Stimulated activated CD8-positive, alpha-beta memory T cell treated with anti-CD3 and anti-CD28 coated beads, Interleukin-12 subunit alpha, Interleukin-12 subunit beta, amount 100 ng/mL, for 1 hour (primary cell): Measurements from ENCODE around the gene ULBP1.
"Not testable (repeated sequence)": the region's sequence is repeated elsewhere in the genome, so short reads cannot be mapped to it uniquely, and the experiment has no call there.

ENCODE experiments used
- DNase-seq: peaks from one replicate; pipeline ENCODE4 v3.0.0-alpha.2; 2020; ENCODE audit warnings: low read depth

ULBP1 gene

DNA sequence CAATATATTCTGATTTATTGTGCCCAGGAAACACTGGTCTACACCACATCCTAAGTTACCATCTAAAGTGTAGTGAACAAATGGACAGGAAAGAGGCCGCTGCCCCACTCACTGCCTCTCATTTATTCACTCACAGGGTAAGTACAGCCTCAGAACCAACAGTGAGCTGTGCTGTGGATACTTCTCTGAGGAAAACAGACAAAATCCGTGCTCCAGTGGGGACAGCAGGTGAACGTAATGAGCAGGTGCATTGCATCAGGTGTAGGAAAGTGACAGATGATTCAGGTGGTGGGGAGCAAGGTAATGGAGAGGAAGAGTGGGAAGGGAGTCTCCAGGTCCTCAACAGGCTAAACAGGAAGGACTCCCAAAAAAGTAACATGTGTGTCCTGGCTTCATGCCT is 30.3 kb upstream of the ULBP1 start:
- no peak for DNase-seq

DNA sequence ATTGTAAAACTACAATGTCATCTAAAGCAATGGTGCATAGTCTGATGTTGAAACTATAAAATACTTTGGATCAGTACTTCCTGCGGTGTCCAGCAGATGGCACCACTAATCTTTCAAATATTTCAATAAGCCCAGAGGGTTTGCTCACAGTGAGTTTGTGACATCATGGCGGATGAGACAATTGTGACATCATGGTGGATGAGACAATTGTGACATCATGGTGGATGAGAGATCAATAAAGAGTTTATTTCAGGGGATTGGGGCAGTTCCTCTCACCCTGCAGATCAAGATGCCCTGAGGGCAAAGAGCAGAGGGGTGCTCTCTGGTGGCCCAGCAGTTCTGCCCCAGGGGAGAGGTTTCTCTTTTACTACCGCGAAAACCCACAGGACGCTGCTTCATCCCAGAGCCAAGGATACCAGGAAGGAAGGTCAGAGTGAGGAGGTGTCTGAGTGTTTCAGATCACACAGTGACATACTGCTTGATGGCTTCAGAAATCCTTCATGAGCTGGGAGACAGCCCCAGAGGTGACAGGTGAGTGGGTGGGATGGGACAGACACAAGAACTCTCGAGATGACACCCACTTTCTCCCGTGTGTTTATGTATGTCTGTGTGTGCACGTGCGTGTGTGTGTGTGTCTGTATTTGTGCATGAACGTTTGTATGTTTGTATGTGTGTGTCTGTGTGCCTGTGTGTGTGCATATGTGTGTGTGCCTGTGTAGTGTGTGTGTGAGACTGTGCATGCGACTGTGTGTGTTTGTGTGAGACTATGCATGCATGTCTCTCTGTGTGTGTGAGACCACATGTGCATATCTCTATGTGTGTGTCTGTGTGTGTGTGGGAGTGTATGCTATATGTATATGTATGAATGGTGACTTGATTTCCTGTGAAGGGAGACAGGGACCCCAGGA is 29.2 kb upstream of the ULBP1 start:
- peak; percentile 63 for DNase-seq

- no peak for DNase-seq
These were observed 28.5 kb upstream of the ULBP1 start for GRCh38 chr6:149935246-149935645.

DNA sequence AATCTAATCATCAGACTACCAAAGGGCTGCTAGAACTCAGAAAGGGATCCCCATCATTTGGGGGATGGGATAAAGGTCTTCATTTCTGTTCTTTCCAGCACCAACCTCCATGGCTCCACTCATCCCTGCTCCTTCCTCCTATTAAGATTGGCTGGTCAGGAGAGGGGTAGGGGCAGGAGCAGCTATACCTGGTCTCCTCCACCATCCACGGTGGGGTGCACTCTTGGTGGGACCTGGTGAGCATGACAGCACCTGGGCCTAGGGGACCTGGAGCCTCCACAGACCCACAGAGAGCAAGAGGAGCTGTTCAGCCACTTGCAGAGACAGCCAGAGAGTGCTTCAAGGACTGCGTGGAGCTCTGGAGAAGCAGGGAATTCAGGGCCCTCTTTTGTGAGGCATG is 28.1 kb upstream of the ULBP1 start:
- no peak for DNase-seq

- no peak for DNase-seq
These were observed 27.0 kb upstream of the ULBP1 start for GRCh38 chr6:149936743-149937142.

DNA sequence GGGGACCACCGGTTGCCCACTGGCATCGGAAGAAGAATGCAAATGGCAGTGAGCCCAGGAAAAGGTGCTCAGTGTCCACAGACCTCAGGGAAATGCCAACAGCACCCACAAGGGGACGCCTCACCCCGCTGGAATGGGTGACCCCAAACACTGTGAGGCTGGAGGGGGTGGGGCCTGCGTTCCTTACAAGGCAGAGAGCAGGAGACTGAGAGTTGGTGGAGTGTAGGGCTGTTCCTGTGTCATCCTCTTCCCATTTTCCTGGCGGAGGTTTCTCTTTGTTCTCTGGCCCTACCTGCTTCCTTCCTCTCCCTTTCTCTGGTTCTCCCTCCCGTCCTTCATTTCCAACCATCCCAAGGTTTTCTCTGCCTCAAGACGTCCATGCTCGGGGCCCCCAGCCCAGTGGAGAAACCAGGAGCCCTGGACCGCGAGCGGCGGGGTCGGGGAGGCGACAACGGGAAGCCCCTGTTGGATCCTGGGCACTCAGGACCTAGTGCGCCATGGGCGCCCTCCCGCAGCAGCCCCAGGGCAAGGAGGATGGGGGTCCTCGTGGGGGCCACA is 25.7 kb upstream of the ULBP1 start:
- not testable (repeated sequence) for DNase-seq

GRCh38 chr6:149938571-149939355 is 25.0 kb upstream of the ULBP1 start:
- DNase-seq = no peak

GRCh38 chr6:149939356-149939648 is 24.4 kb upstream of the ULBP1 start:
- no peak for DNase-seq

- no peak for DNase-seq
These were observed 23.7 kb upstream of the ULBP1 start for GRCh38 chr6:149939909-149940671.

- DNase-seq = no peak
These were observed 23.1 kb upstream of the ULBP1 start for GRCh38 chr6:149940672-149940982.

- DNase-seq = peak; percentile 85
These were observed 21.9 kb upstream of the ULBP1 start, which contains the start of gene ULBP2 for GRCh38 chr6:149941583-149942460. ULBP2 (plus strand) TSS chr6:149942014; CDS start chr6:149942073, 59 bp downstream.

DNA sequence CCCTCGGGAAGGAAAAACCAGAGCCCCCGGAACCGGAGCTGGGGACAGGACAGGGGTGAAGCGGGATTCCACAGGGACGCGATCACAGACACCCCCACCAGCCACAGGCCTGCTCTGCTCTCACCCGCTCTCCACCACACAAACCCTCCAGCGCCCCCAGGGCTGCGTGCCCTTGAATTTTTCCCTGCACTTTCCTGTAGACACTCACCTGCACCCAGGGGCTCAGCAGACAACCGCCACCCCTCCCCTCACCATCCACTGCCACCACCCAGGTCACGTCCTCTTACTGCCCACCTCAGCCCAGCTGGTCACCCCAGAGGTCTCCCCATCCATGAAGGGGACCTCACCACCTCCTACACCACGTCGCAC is 21.3 kb upstream of the ULBP1 start:
- no peak for DNase-seq

GRCh38 chr6:149943321-149943720 is 20.4 kb upstream of the ULBP1 start:
- not testable (repeated sequence) for DNase-seq

GRCh38 chr6:149945276-149945675 is 18.5 kb upstream of the ULBP1 start:
- DNase-seq = not testable (repeated sequence)

- DNase-seq = not testable (repeated sequence)
These were observed 17.1 kb upstream of the ULBP1 start for GRCh38 chr6:149946631-149947030.

- DNase-seq = not testable (repeated sequence)
These were observed 16.2 kb upstream of the ULBP1 start for GRCh38 chr6:149947533-149947932.

DNA sequence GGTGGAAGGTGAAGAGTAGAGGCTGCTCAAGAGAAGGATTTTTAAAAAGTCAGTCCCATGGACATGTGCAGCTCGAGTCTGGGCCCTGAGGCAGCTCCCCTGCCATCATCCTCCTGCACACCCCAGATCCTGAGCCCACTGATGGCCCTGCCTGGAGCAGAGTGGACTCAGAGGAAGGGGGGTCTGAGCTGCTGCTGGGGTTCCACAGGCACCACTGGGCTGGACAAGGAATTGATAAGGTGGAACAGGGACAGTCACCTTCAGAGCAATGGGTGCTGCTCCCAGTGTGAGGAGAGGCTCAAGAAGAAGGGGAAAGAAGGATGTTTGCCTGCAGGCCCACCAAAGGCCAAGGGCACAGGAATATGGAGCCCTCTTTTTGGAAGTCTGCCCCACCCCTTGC is 15.7 kb upstream of the ULBP1 start:
- DNase-seq = no peak

GRCh38 chr6:149948616-149949015 is 15.1 kb upstream of the ULBP1 start:
- DNase-seq = no peak

DNA sequence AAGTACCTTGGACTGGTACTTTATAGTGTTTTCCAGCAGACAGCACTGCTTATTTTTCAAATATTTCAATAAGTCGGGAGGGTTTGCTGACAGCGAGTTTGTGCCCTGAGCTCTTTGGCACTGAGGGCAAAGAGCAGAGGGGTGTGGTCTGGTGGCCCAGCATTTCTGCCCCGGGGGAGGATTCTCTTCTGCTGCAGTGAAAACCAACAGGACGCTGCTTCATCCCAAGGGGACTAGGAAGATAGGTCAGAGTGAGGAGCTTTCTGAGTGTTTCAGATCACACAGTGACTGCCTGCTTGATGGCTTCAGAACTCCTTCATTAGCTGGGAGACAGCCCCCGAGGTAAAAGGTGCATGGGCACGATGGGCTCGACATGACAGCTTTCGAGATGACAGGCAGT is 13.3 kb upstream of the ULBP1 start:
- no peak for DNase-seq

DNA sequence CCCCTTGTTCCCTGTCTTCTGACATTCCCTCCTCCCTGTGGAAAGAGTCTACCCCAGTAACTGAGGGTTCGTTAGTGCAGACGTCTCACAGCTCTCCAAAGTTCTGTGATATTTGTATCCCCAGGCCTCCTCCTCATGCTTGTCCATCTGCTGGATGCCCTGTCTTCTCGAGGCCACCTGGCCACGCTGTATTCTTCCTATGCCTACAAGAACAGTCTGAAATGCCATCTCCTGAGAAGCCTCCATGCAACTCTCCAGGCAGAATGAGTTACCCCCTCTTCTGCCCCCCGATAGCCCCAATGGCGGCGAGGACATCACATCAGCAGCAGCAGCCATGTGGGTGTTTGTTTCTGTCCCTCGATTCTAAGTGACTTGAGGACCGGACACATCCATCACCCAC is 12.6 kb upstream of the ULBP1 start:
- DNase-seq = no peak

DNA sequence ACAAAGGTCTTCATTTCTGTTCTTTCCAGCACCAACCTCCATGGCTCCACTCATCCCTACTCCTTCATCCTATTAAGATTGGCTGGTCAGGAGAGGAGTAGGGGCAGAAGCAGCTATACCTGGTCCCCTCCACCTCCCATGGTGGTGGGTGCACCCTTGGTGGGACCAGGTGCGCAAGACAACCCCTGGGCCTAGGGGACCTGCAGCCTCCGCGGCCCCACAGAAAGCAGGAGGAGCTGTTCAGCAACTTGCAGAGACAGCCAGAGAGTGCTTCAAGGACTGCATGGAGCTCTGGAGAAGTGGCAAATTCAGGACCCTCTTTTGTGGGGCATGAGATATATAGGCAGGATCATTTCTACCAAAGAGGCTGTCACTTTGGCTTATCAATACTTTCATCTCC is 12.1 kb upstream of the ULBP1 start:
- no peak for DNase-seq
